Activated T-cell treated with anti-CD3 and anti-CD28 coated beads, Interleukin-2, amount 50 U/mL, for 4 hours (primary cell): ENCODE measurements around the gene XRN2. TPM values are rescaled to one million over a fixed set of nuclear protein-coding genes. Genes with fewer than 3 reads are reported as not detected.

Experiments
- ATAC-seq, 2 donors: fragments of 200-7000 bp; cut with Tn5 transposase; one replicate each; pipeline ENCODE4 v1.10.0; 2021
- DNase-seq: peaks from one replicate; pipeline ENCODE4 v3.0.0-alpha.2; 2020
- H3K27me3 Mint-ChIP-seq: one replicate; pipeline ENCODE4 v1.8.0; 2021; ENCODE audit warnings: low read depth, mixed read lengths
- H3K36me3 Mint-ChIP-seq: one replicate; pipeline ENCODE4 v1.8.0; 2022; ENCODE audit warnings: mixed read lengths; ENCODE audit not compliant: insufficient read depth
- H3K4me1 Mint-ChIP-seq: one replicate; pipeline ENCODE4 v1.8.0; 2021; ENCODE audit warnings: low read depth, mixed read lengths
- H3K4me3 Mint-ChIP-seq: one replicate; pipeline ENCODE4 v1.8.0; 2021; ENCODE audit warnings: mild to moderate bottlenecking, moderate library complexity, mixed read lengths
- H3K9me3 Mint-ChIP-seq: one replicate; pipeline ENCODE4 v1.8.0; 2021; ENCODE audit warnings: mixed read lengths
- total RNA-seq, 3 donors: library from RNA; stranded (reverse); gene quantifications; one replicate each; pipeline ENCODE4 v1.2.1, GENCODE V29; 2021

The XRN2 gene
- total RNA-seq, result 100 to 1,000 TPM in 2 of 3 donors, 10 to 100 TPM in 1; 96.9 to 109 (median 107) TPM

DNA sequence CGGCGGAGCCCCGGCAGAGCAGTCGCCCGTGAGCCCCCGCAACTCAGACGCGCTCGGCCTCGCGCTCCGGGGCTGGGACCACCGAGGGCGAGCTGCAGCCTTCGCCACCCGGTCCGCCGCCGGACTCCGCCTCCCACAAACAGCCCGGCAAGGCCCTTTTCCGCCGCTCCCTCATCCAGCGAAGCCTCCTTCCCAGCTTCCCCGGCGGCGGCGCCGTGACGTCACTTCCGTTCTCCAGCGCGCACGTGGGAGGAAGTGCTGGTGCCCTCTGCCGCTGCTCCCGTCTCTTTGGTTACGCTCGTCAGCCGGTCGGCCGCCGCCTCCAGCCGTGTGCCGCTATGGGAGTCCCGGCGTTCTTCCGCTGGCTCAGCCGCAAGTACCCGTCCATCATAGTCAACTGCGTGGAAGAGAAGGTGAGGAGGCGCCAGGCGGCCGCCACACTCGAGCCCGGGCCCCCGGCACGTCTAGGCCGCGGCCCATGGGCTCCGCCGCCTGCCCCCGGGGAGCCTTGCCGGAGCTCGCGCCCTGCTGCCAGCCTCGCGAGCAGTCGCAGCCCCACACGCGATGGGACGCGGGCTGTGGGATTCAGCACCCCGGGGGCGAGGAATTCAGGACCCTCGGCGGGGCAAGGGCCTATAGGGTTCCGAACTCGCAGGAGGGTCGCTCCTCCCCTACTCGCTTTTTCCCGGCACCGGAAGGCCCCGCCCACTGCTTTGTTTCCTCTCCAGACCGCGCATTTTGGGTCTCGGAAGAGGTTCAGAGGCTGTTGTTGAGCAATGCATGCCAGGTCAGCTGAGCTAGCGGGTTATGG is at the start of gene XRN2:
Gene XRN2 (plus strand): TSS at position 271 of the 811 bp plus-strand sequence. CDS start 68 bp downstream, at position 339.
- H3K4me1 Mint-ChIP-seq, result peaks cover 22% of the 10 kb centered on the region
- H3K36me3 Mint-ChIP-seq, result peaks cover 10% of the 10 kb centered on the region
- no peaks in the 10 kb centered on the region for H3K27me3 Mint-ChIP-seq
- DNase-seq (peak; percentile 95), ATAC-seq (peak; percentile 90 to 91)
- H3K4me3 Mint-ChIP-seq, result peak within 1 kb of the TSS; percentile 91
- H3K9me3 Mint-ChIP-seq, result no peaks in the 10 kb centered on the region

DNA sequence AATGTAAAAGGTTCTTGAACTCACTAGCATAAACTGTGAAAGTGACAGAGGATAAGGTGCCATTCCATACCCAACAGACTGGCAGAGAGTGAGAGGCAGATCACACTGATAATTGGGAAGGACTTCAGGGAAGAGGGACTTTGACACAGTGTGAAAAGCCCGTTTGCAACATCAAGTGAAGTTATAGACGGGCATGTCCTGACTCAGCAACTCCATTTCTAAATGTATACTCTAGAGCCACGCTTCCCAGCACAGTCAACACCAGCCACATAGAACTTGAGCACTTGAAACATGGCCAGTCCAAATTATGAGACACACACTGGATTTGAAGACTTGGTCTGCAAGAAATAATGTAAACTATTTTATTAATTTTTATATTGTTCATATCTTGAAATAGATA is 45.9 kb upstream of the XRN2 start:
- Mint-ChIP-seq H3K9me3 (no peaks in the 10 kb centered on the region), H3K4me3 (no peak overlapping the region), H3K4me1 (no peaks in the 10 kb centered on the region), H3K27me3 (peaks cover 3% of the 10 kb centered on the region), H3K36me3 (no peaks in the 10 kb centered on the region)
- DNase-seq (no peak), ATAC-seq (no peak)

GRCh38 chr20:21258411-21258810 is 44.7 kb upstream of the XRN2 start:
- H3K36me3 Mint-ChIP-seq, result no peaks in the 10 kb centered on the region
- no peak overlapping the region for H3K4me3 Mint-ChIP-seq
- no peak for DNase-seq
- H3K4me1 Mint-ChIP-seq, result no peaks in the 10 kb centered on the region
- ATAC-seq, result no peak
- peaks cover 5% of the 10 kb centered on the region for H3K27me3 Mint-ChIP-seq
- no peaks in the 10 kb centered on the region for H3K9me3 Mint-ChIP-seq

GRCh38 chr20:21259346-21259745 is 43.8 kb upstream of the XRN2 start:
- Mint-ChIP-seq H3K4me1 (no peaks in the 10 kb centered on the region), H3K9me3 (no peaks in the 10 kb centered on the region), H3K27me3 (peaks cover 5% of the 10 kb centered on the region), H3K36me3 (no peaks in the 10 kb centered on the region), H3K4me3 (no peak overlapping the region)
- ATAC-seq, result no peak
- DNase-seq, result no peak

DNA sequence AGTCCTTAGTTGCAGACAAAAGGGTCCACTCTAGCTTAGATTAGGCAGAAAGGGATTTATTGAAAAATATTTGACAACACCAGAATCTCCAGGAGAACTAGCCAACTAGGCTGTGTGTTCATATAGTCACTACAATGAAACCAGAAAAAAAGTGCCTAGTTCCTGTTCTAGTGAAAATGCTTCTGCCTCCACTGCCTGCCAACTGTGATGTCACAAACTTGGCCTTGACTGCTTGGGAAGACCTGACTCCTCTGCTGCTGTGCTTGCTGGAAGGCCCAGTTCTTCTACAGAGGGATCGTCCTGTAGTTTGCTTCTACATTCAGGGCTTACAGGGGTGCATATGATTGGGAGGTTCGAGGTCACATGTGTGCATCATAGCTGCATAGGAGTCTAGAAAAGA is 40.3 kb upstream of the XRN2 start:
- H3K9me3 Mint-ChIP-seq, result no peaks in the 10 kb centered on the region
- no peak overlapping the region for H3K4me3 Mint-ChIP-seq
- H3K4me1 Mint-ChIP-seq, result no peaks in the 10 kb centered on the region

GRCh38 chr20:21265261-21266190 is 37.6 kb upstream of the XRN2 start:
- H3K4me1 Mint-ChIP-seq, result no peaks in the 10 kb centered on the region
- H3K27me3 Mint-ChIP-seq, result peaks cover 7% of the 10 kb centered on the region
- ATAC-seq (no peak), DNase-seq (no peak)
- no peaks in the 10 kb centered on the region for H3K9me3 Mint-ChIP-seq
- H3K36me3 Mint-ChIP-seq, result no peaks in the 10 kb centered on the region
- H3K4me3 Mint-ChIP-seq, result no peak overlapping the region

More for the DNA sequence above, 40.3 kb upstream of the XRN2 start:
- DNase-seq (no peak), ATAC-seq (no peak)
- peaks cover 7% of the 10 kb centered on the region for H3K27me3 Mint-ChIP-seq
- H3K36me3 Mint-ChIP-seq, result no peaks in the 10 kb centered on the region

DNA sequence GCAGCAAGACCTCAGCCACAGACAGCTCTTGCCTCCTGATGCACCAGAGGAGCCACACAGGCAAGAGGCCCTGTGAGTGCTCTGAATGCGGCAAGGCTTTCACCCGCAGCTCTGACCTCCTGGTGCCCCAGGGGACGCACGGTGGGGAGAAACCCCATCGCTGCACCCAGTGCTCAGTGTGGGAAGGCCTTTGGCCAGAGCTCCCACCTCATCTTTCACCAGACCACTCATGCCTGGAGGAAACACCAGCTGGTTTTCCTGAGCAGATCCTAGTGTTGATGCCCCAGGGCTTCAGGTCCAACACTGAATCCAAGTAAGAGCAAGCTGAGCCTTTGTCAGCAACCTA is 37.0 kb upstream of the XRN2 start:
- H3K9me3 Mint-ChIP-seq, result no peaks in the 10 kb centered on the region
- H3K27me3 Mint-ChIP-seq, result peaks cover 7% of the 10 kb centered on the region
- ATAC-seq (no peak), DNase-seq (no peak)
- H3K4me1 Mint-ChIP-seq, result no peaks in the 10 kb centered on the region
- H3K4me3 Mint-ChIP-seq, result no peak overlapping the region
- H3K36me3 Mint-ChIP-seq, result no peaks in the 10 kb centered on the region

DNA sequence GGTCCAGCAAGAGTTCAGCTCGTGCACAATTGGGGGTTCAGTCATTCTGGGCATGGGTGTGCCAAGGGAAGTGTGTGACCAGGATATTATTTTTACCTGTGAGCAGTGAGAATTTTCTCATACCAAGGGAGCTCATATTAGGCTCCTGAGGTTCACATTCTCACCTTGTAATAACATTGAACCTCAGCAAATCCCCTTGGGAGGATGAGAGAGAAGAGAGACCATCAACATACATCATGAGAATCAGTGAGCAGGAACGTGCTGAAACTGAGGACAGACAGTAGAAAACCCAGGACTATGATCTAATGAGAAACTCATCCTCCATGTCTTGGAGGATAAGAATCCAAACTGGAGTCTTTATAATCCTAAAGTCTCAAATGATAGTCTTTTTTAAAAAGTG is 33.4 kb upstream of the XRN2 start:
- Mint-ChIP-seq H3K4me3 (no peak overlapping the region), H3K27me3 (peaks cover 21% of the 10 kb centered on the region), H3K9me3 (peaks cover 4% of the 10 kb centered on the region), H3K4me1 (no peaks in the 10 kb centered on the region), H3K36me3 (no peaks in the 10 kb centered on the region)
- DNase-seq (no peak), ATAC-seq (no peak)

GRCh38 chr20:21270806-21271205 is 32.3 kb upstream of the XRN2 start:
- DNase-seq (no peak), ATAC-seq (no peak)
- H3K9me3 Mint-ChIP-seq, result peaks cover 4% of the 10 kb centered on the region
- H3K36me3 Mint-ChIP-seq, result no peaks in the 10 kb centered on the region
- H3K27me3 Mint-ChIP-seq, result peaks cover 19% of the 10 kb centered on the region
- H3K4me3 Mint-ChIP-seq, result no peak overlapping the region
- H3K4me1 Mint-ChIP-seq, result no peaks in the 10 kb centered on the region

GRCh38 chr20:21272279-21272678 is 30.9 kb upstream of the XRN2 start:
- DNase-seq (no peak), ATAC-seq (no peak)
- Mint-ChIP-seq H3K9me3 (peaks cover 4% of the 10 kb centered on the region), H3K36me3 (no peaks in the 10 kb centered on the region), H3K4me1 (no peaks in the 10 kb centered on the region), H3K27me3 (peaks cover 19% of the 10 kb centered on the region), H3K4me3 (no peak overlapping the region)

GRCh38 chr20:21272679-21273078 is 30.5 kb upstream of the XRN2 start:
- Mint-ChIP-seq H3K4me3 (no peak overlapping the region), H3K4me1 (no peaks in the 10 kb centered on the region), H3K27me3 (peaks cover 19% of the 10 kb centered on the region), H3K36me3 (no peaks in the 10 kb centered on the region), H3K9me3 (peaks cover 4% of the 10 kb centered on the region)
- ATAC-seq, result no peak
- DNase-seq, result no peak

DNA sequence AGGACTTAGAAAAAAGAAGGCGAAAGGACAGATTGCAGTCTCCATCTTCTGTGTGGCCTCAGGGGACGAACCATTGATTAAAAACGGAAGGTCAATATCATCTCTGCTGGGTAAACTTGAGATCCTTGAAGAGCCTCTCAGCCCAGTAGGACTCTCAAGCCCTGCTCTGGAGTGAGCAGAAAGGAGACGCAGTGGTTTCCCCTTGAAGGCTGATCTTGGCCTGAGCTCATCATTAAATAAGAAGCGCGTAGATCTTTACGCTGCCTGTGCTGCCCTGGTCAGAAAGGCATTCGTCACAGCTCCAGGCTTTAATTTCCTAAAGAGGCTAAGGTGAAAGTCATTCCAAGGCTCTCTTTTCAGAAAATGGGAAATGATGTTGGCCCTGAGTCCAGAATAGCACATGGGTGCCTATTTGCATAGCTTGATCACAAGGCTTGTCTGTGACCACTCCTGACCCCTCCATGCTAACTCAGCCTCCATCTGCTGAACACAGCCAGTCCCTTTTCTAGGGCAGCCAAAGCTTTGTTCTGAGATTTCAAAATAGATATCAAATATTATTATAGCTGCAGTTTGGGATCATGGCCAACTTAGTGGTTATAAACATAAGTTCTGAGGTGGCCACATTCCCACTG is 29.3 kb upstream of the XRN2 start:
- DNase-seq (no peak), ATAC-seq (no peak)
- Mint-ChIP-seq H3K4me3 (no peak overlapping the region), H3K9me3 (peaks cover 4% of the 10 kb centered on the region), H3K27me3 (peaks cover 21% of the 10 kb centered on the region), H3K36me3 (no peaks in the 10 kb centered on the region), H3K4me1 (no peaks in the 10 kb centered on the region)

GRCh38 chr20:21278829-21279228 is 24.3 kb upstream of the XRN2 start:
- Mint-ChIP-seq H3K4me3 (no peak overlapping the region), H3K27me3 (peaks cover 13% of the 10 kb centered on the region), H3K4me1 (no peaks in the 10 kb centered on the region), H3K9me3 (no peaks in the 10 kb centered on the region), H3K36me3 (no peaks in the 10 kb centered on the region)
- DNase-seq (no peak), ATAC-seq (no peak)

DNA sequence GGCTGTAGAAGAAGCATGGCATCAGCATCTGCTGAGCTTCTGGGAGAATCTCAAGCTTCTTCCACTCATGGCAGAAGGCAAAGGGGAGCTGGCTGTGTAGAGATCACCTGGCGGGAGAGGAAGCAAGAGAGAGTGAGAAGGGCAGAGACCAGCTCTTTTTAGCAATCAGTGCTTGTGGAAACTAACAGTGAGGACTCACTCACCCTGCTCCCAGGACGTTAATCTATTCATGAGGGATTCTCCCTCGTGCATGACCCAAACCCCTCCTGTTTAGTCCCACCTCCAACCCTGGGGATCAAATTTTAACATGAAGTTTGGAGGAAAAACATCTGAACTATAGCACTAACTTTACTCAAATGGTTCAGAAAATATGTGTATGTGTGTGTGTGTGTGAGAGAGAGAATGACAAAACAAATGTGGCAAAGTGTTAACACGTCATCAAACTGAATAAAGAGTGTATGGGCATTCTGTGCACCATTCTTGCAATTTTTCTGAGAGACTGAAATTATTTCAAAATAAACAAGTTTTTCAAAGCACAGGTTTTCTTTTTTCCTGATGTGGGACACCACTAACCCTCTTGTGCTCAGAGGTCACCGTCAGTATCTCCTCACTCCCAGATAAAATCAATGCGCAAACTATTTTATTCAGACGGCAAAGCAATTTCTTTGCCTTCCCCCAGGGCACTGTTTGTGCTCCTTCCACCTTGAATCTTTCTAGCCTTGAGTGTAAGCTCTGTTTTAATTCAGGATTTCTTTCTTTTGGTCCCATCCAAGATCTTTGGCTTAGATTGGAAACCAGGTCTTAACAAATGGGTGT is 23.2 kb upstream of the XRN2 start:
- H3K4me3 Mint-ChIP-seq, result no peak overlapping the region
- no peaks in the 10 kb centered on the region for H3K36me3 Mint-ChIP-seq
- no peaks in the 10 kb centered on the region for H3K9me3 Mint-ChIP-seq
- H3K4me1 Mint-ChIP-seq, result no peaks in the 10 kb centered on the region
- no peak for ATAC-seq
- peaks cover 13% of the 10 kb centered on the region for H3K27me3 Mint-ChIP-seq
- DNase-seq, result no peak
